NCI-H2196 treated with DMSO at 0.1 percent for 48 hours (cell line): Measurements from ENCODE around the gene GZMB.
"Not testable (repeated sequence)": the region's sequence is repeated elsewhere in the genome, so short reads cannot be mapped to it uniquely, and the experiment has no call there.

Source experiments
- DNase-seq: peaks from one replicate; lab custom pipeline; 2025; ENCODE audit not compliant: unreplicated experiment; lab: John Stamatoyannopoulos, UW

Gene GZMB

GRCh38 chr14:24631749-24632335, 2.1 kb downstream of the GZMB start:
- DNase-seq = no peak

- DNase-seq = peak; percentile 14
These were observed 3.0 kb downstream of the GZMB start for GRCh38 chr14:24630872-24631477.

GRCh38 chr14:24630087-24630871, 3.7 kb downstream of the GZMB start:
- DNase-seq = no peak

GRCh38 chr14:24629521-24629920, 4.5 kb downstream of the GZMB start:
- DNase-seq = no peak

- no peak for DNase-seq
These were observed 20.2 kb downstream of the GZMB start for GRCh38 chr14:24613747-24614146.

- no peak for DNase-seq
These were observed 20.7 kb downstream of the GZMB start for GRCh38 chr14:24613241-24613640.

- no peak for DNase-seq
These were observed 21.8 kb downstream of the GZMB start for GRCh38 chr14:24612196-24612595.

GRCh38 chr14:24609655-24610344, 24.2 kb downstream of the GZMB start, which contains the start of gene GZMH:
Gene GZMH (minus strand): TSS chr14:24609685. CDS start chr14:24609613, 72 bp downstream.
- DNase-seq = no peak

GRCh38 chr14:24607635-24608514, 26.1 kb downstream of the GZMB start:
- DNase-seq = no peak

- no peak for DNase-seq
These were observed 26.9 kb downstream of the GZMB start for GRCh38 chr14:24607081-24607480.

- DNase-seq = no peak
These were observed 27.7 kb downstream of the GZMB start for GRCh38 chr14:24606297-24606696.

- no peak for DNase-seq
These were observed 28.4 kb downstream of the GZMB start for GRCh38 chr14:24605435-24606190.

GRCh38 chr14:24597403-24597802, 36.6 kb downstream of the GZMB start:
- DNase-seq = no peak

GRCh38 chr14:24595073-24595808, 38.7 kb downstream of the GZMB start:
- DNase-seq = no peak

- not testable (repeated sequence) for DNase-seq
These were observed 43.0 kb downstream of the GZMB start for GRCh38 chr14:24591004-24591403.

GRCh38 chr14:24584402-24584801, 49.6 kb downstream of the GZMB start:
- DNase-seq = not testable (repeated sequence)
